Naive thymus-derived CD4-positive, alpha-beta T cell (primary cell): ENCODE measurements around the gene B9D1. TPM values are rescaled to one million over a fixed set of nuclear protein-coding genes. Genes with fewer than 3 reads are reported as not detected.
A peak's percentile ranks its signal among the peaks of the same experiment; 100 is the strongest.

Experiments
- ATAC-seq: fragments of 150-1000 bp; cut with Tn5 transposase; 2 replicates; pipeline ENCODE4 v1.10.0; 2021; ENCODE audit warnings: mild to moderate bottlenecking, moderate library complexity
- CTCF ChIA-PET: fragments of 350-600 bp; sonication (Branson Sonifier 250); formaldehyde crosslinking; loops from one replicate; lab custom pipeline; 2021; ENCODE audit warnings: antibody characterized with exemption; lab: Charles Lee
- POLR2A ChIA-PET: fragments of 350-600 bp; sonication (Branson Sonifier 250); formaldehyde crosslinking; loops from one replicate; lab custom pipeline; 2021; ENCODE audit warnings: antibody characterized with exemption, inconsistent platforms; lab: Charles Lee
- DNase-seq, 9 donors: peaks; one replicate each; pipeline versions ENCODE4 v3.0.0 to v3.0.0-alpha.2; 2020 to 2022; ENCODE audit warnings: mixed read lengths in 1 of 9
- H3K27ac ChIP-seq: one replicate; pipeline ENCODE4 v1.7.0; 2013; ENCODE audit warnings: mild to moderate bottlenecking, low read depth, low read length, moderate library complexity
- H3K27me3 ChIP-seq, 2 donors: one replicate each; pipeline ENCODE4 v1.7.0; 2013; ENCODE audit warnings: low read length in 2 of 2, mild to moderate bottlenecking in 2 of 2, moderate library complexity in 2 of 2; ENCODE audit not compliant: control insufficient read depth in 2 of 2, insufficient read depth in 2 of 2
- H3K36me3 ChIP-seq, 3 experiments: 1 replicate in 2 of 3; 2 replicates in 1 of 3; pipeline ENCODE4 v1.7.0; 2013; ENCODE audit warnings: low read length in 3 of 3, mild to moderate bottlenecking in 3 of 3, moderate library complexity in 1 of 3; ENCODE audit not compliant: insufficient read depth in 3 of 3, control insufficient read depth in 2 of 3
- H3K4me1 ChIP-seq, 2 donors: one replicate each; pipeline ENCODE4 v1.7.0; 2013; ENCODE audit warnings: low read length in 2 of 2, mild to moderate bottlenecking in 2 of 2, moderate library complexity in 1 of 2; ENCODE audit not compliant: control insufficient read depth in 2 of 2, insufficient read depth in 2 of 2
- H3K4me3 ChIP-seq: 2 replicates; pipeline ENCODE4 v1.7.0; 2013; ENCODE audit warnings: mild to moderate bottlenecking, low read length
- H3K9me3 ChIP-seq, 3 experiments: 1 replicate in 2 of 3; 2 replicates in 1 of 3; pipeline ENCODE4 v1.7.0; 2013; ENCODE audit warnings: low read length in 3 of 3; ENCODE audit not compliant: control insufficient read depth in 2 of 3
- H3K27ac Mint-ChIP-seq, 9 donors: one replicate each; pipeline ENCODE4 v1.8.0; 2020 to 2022; ENCODE audit warnings: mixed read lengths in 9 of 9, mild to moderate bottlenecking in 8 of 9, moderate library complexity in 5 of 9, inconsistent platforms in 2 of 9
- H3K27me3 Mint-ChIP-seq, 5 donors: one replicate each; pipeline ENCODE4 v1.8.0; 2021 to 2022; ENCODE audit warnings: mixed read lengths in 5 of 5, mild to moderate bottlenecking in 1 of 5
- H3K36me3 Mint-ChIP-seq, 5 donors: one replicate each; pipeline ENCODE4 v1.8.0; 2020 to 2022; ENCODE audit warnings: mixed read lengths in 5 of 5, mild to moderate bottlenecking in 3 of 5, inconsistent platforms in 1 of 5
- H3K4me1 Mint-ChIP-seq, 7 donors: one replicate each; pipeline ENCODE4 v1.8.0; 2020 to 2022; ENCODE audit warnings: mixed read lengths in 7 of 7, mild to moderate bottlenecking in 3 of 7, inconsistent platforms in 1 of 7
- H3K4me3 Mint-ChIP-seq, 10 donors: one replicate each; pipeline ENCODE4 v1.8.0; 2020 to 2022; ENCODE audit warnings: mild to moderate bottlenecking in 10 of 10, mixed read lengths in 10 of 10, moderate library complexity in 6 of 10, inconsistent platforms in 2 of 10
- H3K9me3 Mint-ChIP-seq, 11 donors: one replicate each; pipeline ENCODE4 v1.8.0; 2020 to 2022; ENCODE audit warnings: mixed read lengths in 11 of 11, mild to moderate bottlenecking in 4 of 11, inconsistent platforms in 1 of 11, moderate library complexity in 1 of 11
- intact Hi-C, 2 donors: fragments of 100-400 bp; cut with micrococcal nuclease; formaldehyde crosslinking; loops; one replicate each; pipeline ENCODE4 v1.15.1; 2023
- polyA plus RNA-seq, 2 donors: library from polyadenylated mRNA; unstranded; fragments of 300-500 nt; fragmentation: Illumina TruSeq; gene quantifications; one replicate each; pipeline ENCODE4 v1.2.3, GENCODE V29; 2021
- total RNA-seq, 6 experiments: library from RNA in 5 of 6; stranded (reverse) in 5 of 6; gene quantifications; 1 replicate in 5 of 6; 2 replicates in 1 of 6; pipeline ENCODE4 v1.2.3 and lab custom pipeline; 2021 to 2026

Gene B9D1
- total and polyA plus RNA-seq, 7 experiments from 2014 or later = 0.58 to 5.0 (median 2.1) TPM; not detected in 1

- ChIA-PET POLR2A (no interaction called here), CTCF (interaction anchor here (0.6 kb wide), 1 partner anchor 18 kb away, joined by 4 read pairs; no protein-coding TSS in a partner anchor)
- Mint-ChIP-seq H3K27me3 (peaks cover 2 to 19% (median 6%) of the 10 kb centered on the region in 5 donors), H3K4me1 (peaks cover 0 to 5% (median 0%) of the 10 kb centered on the region in 7 donors), H3K4me3 (no peak overlapping the region), H3K27ac (peak overlapping the region in 1 of 9 donors; percentile 33), H3K9me3 (no peaks in the 10 kb centered on the region), H3K36me3 (peaks cover 0 to 3% (median 0%) of the 10 kb centered on the region in 5 donors)
- no peak overlapping the region for H3K4me3 ChIP-seq
- no peaks in the 10 kb centered on the region for H3K36me3 ChIP-seq
- ATAC-seq = peak; percentile 16
- H3K4me1 ChIP-seq = no peaks in the 10 kb centered on the region
- intact Hi-C loops = no loop called here
- H3K9me3 ChIP-seq = no peaks in the 10 kb centered on the region
- no peak for DNase-seq
- H3K27ac ChIP-seq = no peak overlapping the region
- H3K27me3 ChIP-seq = no peaks in the 10 kb centered on the region
These were observed 30.0 kb downstream of the B9D1 start for GRCh38 chr17:19332371-19333131.

DNA sequence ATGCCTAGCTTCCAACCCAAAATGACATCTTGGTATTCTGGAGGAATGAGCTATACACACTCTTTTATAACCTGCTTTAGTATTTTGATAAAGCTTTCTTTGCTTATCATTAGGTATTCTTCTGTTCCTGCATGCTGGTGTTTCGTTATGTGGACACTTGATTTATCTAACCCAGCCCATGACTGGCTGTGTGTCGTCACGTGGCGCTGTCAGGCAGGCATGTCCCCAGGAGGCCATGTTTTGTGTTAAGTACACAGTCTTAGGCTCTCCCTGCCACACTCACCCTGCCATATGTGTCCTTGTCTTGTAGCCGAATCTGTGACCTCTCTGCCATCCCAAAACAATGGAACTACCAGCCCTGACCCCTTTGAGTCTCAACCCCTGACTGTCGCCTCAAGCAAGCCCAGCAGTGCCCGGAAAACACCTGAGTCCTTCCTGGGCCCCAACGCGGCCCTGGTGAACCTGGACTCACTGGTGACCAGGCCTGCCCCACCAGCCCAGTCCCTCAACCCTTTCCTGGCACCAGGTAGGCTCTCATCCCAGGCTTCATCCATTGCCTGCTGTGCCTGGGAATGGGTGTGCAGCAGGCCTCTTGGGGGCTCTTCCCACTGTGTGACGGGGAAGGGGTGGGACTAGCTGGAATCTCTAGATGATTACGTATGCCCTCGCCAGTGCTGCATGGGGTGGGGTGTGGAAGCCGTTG, 30.8 kb downstream of the B9D1 start:
- Mint-ChIP-seq H3K9me3 (peaks cover 0 to 2% (median 0%) of the 10 kb centered on the region in 11 donors), H3K27ac (peak overlapping the region in 1 of 9 donors; percentile 51), H3K4me1 (peaks cover 0 to 5% (median 0%) of the 10 kb centered on the region in 7 donors), H3K27me3 (peaks cover 0 to 14% (median 2%) of the 10 kb centered on the region in 5 donors), H3K36me3 (peaks cover 0 to 3% (median 0%) of the 10 kb centered on the region in 5 donors), H3K4me3 (peak overlapping the region in 1 of 10 donors; percentile 8)
- DNase-seq (no peak), ATAC-seq (no peak)
- ChIA-PET CTCF (no interaction called here), POLR2A (no interaction called here)
- no peak overlapping the region for H3K27ac ChIP-seq
- no peaks in the 10 kb centered on the region for H3K36me3 ChIP-seq
- intact Hi-C loops = no loop called here
- no peaks in the 10 kb centered on the region for H3K27me3 ChIP-seq
- H3K4me3 ChIP-seq = no peak overlapping the region
- no peaks in the 10 kb centered on the region for H3K4me1 ChIP-seq
- no peaks in the 10 kb centered on the region for H3K9me3 ChIP-seq

GRCh38 chr17:19331134-19331533, 31.4 kb downstream of the B9D1 start:
- H3K4me3 Mint-ChIP-seq = no peak overlapping the region
- H3K4me1 ChIP-seq = no peaks in the 10 kb centered on the region
- ChIA-PET CTCF (no interaction called here), POLR2A (no interaction called here)
- H3K4me1 Mint-ChIP-seq = peaks cover 0 to 5% (median 0%) of the 10 kb centered on the region in 7 donors
- H3K27me3 Mint-ChIP-seq = peaks cover 0 to 14% (median 2%) of the 10 kb centered on the region in 5 donors
- no peak overlapping the region for H3K27ac Mint-ChIP-seq
- H3K27me3 ChIP-seq = no peaks in the 10 kb centered on the region
- no peaks in the 10 kb centered on the region for H3K9me3 ChIP-seq
- intact Hi-C loops = no loop called here
- no peak for ATAC-seq
- no peak overlapping the region for H3K4me3 ChIP-seq
- H3K9me3 Mint-ChIP-seq = peaks cover 0 to 3% (median under 1%) of the 10 kb centered on the region in 11 donors
- DNase-seq = no peak
- peaks cover 0 to 3% (median 0%) of the 10 kb centered on the region in 5 donors for H3K36me3 Mint-ChIP-seq
- no peaks in the 10 kb centered on the region for H3K36me3 ChIP-seq
- H3K27ac ChIP-seq = no peak overlapping the region

DNA sequence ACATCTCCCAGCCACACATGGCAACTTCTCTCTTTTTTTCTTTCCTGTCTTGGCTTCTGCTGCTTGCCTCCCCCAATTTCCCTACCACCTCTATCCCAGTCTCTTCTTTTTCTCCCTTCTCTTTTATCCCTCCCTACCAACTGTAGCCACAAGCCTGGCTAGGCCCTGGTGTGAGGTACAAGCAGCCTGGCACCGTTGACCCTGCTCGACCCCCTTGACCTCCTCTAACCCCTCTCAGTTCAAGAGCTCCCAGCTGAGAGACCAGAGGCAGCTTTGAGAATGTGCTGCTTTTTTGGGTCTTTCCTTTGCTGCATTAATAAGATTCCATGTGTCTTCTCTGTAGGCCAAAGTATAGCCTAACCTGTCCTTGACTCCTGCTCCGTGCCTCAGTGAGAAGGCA, 32.3 kb downstream of the B9D1 start:
- intact Hi-C loops = no loop called here
- Mint-ChIP-seq H3K4me1 (peaks cover 0 to 5% (median 0%) of the 10 kb centered on the region in 7 donors), H3K27me3 (peaks cover 0 to 6% (median 2%) of the 10 kb centered on the region in 5 donors), H3K4me3 (no peak overlapping the region), H3K9me3 (peaks cover 0 to 10% (median 3%) of the 10 kb centered on the region in 11 donors), H3K36me3 (peaks cover 0 to 8% (median 3%) of the 10 kb centered on the region in 5 donors), H3K27ac (no peak overlapping the region)
- ATAC-seq = no peak
- Histone ChIP-seq H3K4me1 (no peaks in the 10 kb centered on the region), H3K27me3 (no peaks in the 10 kb centered on the region), H3K27ac (no peak overlapping the region), H3K36me3 (no peaks in the 10 kb centered on the region), H3K9me3 (no peaks in the 10 kb centered on the region), H3K4me3 (no peak overlapping the region)
- POLR2A ChIA-PET = no interaction called here
- no peak for DNase-seq
- CTCF ChIA-PET = no interaction called here

DNA sequence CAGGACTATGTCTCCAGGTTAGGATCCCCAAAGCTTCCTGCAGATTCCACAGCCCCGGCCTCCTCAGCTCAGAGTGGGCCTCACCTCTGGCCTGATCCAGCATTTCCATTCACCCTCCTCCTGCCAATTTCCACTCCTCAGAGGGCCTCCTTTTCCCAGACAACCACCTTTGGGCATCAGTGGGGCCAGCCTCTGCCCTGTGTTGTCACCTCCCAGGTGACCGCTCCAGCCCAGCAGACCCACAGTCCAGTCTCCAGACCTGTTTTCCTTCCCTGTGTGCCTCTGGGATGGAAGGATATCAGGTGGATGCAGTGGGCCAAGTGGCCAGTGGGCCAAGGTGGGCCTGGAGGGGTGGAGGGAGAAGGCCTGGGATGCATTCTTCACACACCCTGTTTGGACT, 32.7 kb downstream of the B9D1 start:
- DNase-seq = no peak
- intact Hi-C loops = no loop called here
- H3K9me3 Mint-ChIP-seq = peaks cover 0 to 14% (median 7%) of the 10 kb centered on the region in 11 donors

DNA sequence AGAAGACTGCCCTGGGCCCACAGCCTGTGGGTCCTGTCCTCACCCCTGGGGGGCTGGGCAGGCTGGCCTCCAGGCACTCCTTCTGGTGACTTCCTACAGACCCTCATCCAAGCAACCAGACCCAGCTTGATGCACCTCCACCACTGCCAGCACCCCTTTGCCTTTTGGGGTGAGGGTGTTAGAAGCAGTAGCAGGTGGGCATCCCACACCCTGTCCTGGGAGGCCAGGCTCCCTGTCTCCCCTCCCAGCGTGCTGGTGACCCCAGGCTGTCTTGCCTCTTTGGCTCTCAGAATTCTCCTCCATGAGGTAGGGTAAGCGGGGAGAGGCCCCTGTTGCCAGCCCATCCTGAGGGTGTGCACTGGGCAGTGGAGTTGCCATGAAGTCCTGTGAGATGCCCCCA, 33.4 kb downstream of the B9D1 start:
- no peaks in the 10 kb centered on the region for H3K36me3 ChIP-seq
- Mint-ChIP-seq H3K4me1 (peaks cover 0 to 5% (median 0%) of the 10 kb centered on the region in 7 donors), H3K27me3 (peaks cover 0 to 5% (median 3%) of the 10 kb centered on the region in 5 donors), H3K36me3 (peaks cover 0 to 16% (median 3%) of the 10 kb centered on the region in 5 donors), H3K27ac (no peak overlapping the region), H3K4me3 (no peak overlapping the region), H3K9me3 (peaks cover 0 to 20% (median 7%) of the 10 kb centered on the region in 11 donors)
- H3K9me3 ChIP-seq = no peaks in the 10 kb centered on the region
- no peak overlapping the region for H3K4me3 ChIP-seq
- intact Hi-C loops = no loop called here
- no peaks in the 10 kb centered on the region for H3K27me3 ChIP-seq
- DNase-seq (no peak), ATAC-seq (no peak)
- ChIA-PET CTCF (no interaction called here), POLR2A (interaction anchor here (0.9 kb wide), 1 partner anchor 9 kb away, joined by 3 read pairs; no protein-coding TSS in a partner anchor)
- no peaks in the 10 kb centered on the region for H3K4me1 ChIP-seq
- H3K27ac ChIP-seq = no peak overlapping the region

More for the DNA sequence above, 32.7 kb downstream of the B9D1 start:
- ATAC-seq = no peak
- CTCF ChIA-PET = no interaction called here
- H3K27ac ChIP-seq = no peak overlapping the region
- H3K36me3 ChIP-seq = no peaks in the 10 kb centered on the region
- Mint-ChIP-seq H3K27ac (peak overlapping the region in 1 of 9 donors; percentile 51), H3K27me3 (peaks cover 0 to 5% (median 3%) of the 10 kb centered on the region in 5 donors), H3K4me1 (peaks cover 0 to 5% (median 0%) of the 10 kb centered on the region in 7 donors), H3K4me3 (no peak overlapping the region), H3K36me3 (peaks cover 0 to 13% (median 3%) of the 10 kb centered on the region in 5 donors)
- no peaks in the 10 kb centered on the region for H3K4me1 ChIP-seq
- no peaks in the 10 kb centered on the region for H3K27me3 ChIP-seq
- no peak overlapping the region for H3K4me3 ChIP-seq
- H3K9me3 ChIP-seq = no peaks in the 10 kb centered on the region
- POLR2A ChIA-PET = interaction anchor here (0.9 kb wide), 1 partner anchor 8 kb away, joined by 3 read pairs; no protein-coding TSS in a partner anchor
